Neural cell (in vitro differentiated cells): ENCODE data around the gene IL21R. TPM values are rescaled to one million over a fixed set of nuclear protein-coding genes. Genes with fewer than 3 reads are reported as not detected.

Source experiments
- H2AFZ ChIP-seq: fragments of 200-600, 300-800 bp; sonication (generic), shearing (Covaris generic); 2 replicates; pipeline ENCODE4 v1.6.0; 2014; ENCODE audit warnings: low read depth, mild to moderate bottlenecking, antibody characterized with exemption, low read length, moderate library complexity
- H3F3A ChIP-seq: fragments of 200-600 bp; shearing (Covaris generic); 2 replicates; pipeline ENCODE4 v1.6.1; 2016; ENCODE audit warnings: mild to moderate bottlenecking, moderate library complexity, mixed read lengths, antibody characterized with exemption, low read length; ENCODE audit not compliant: insufficient read depth, poor library complexity, severe bottlenecking
- H3K27ac ChIP-seq: fragments of 200-600, 300-800 bp; sonication (generic), shearing (Covaris generic); 2 replicates; pipeline ENCODE4 v1.5.1; 2014; ENCODE audit warnings: mild to moderate bottlenecking, low read length, moderate library complexity
- H3K27me3 ChIP-seq: fragments of 300-800, 200-600 bp; sonication (generic), shearing (Covaris generic); 2 replicates; pipeline ENCODE4 v1.6.0; 2014; ENCODE audit warnings: mild to moderate bottlenecking, low read depth, low read length, moderate library complexity; ENCODE audit not compliant: insufficient read depth
- H3K36me3 ChIP-seq: fragments of 300-800, 200-600 bp; sonication (generic), shearing (Covaris generic); 2 replicates; pipeline ENCODE4 v1.5.1; 2014; ENCODE audit warnings: mild to moderate bottlenecking, antibody characterized with exemption, low read length, moderate library complexity; ENCODE audit not compliant: insufficient read depth
- H3K4me2 ChIP-seq: fragments of 300-800, 200-600 bp; sonication (generic), shearing (Covaris generic); 2 replicates; pipeline ENCODE4 v1.6.0; 2014; ENCODE audit warnings: mild to moderate bottlenecking, low read length
- H3K4me3 ChIP-seq: fragments of 300-800, 200-600 bp; sonication (generic), shearing (Covaris generic); 2 replicates; pipeline ENCODE4 v1.5.1; 2014; ENCODE audit warnings: mild to moderate bottlenecking, low read length, moderate library complexity
- H3K79me2 ChIP-seq: fragments of 200-600 bp; shearing (Covaris generic); replicated peaks from 2 replicates; pipeline ENCODE4 v1.6.0; 2014; ENCODE audit warnings: mild to moderate bottlenecking, low read length, moderate library complexity; ENCODE audit not compliant: insufficient read depth
- H3K9ac ChIP-seq: fragments of 300-800, 200-600 bp; sonication (generic), shearing (Covaris generic); 2 replicates; pipeline ENCODE4 v1.6.1; 2016; ENCODE audit warnings: mild to moderate bottlenecking, low read length, mixed read lengths
- H3K9me2 ChIP-seq: fragments of 200-600 bp; shearing (Covaris generic); 2 replicates; pipeline ENCODE4 v1.6.1; 2016; ENCODE audit warnings: mild to moderate bottlenecking, low read length, mixed read lengths; ENCODE audit not compliant: insufficient read depth
- H3K9me3 ChIP-seq: fragments of 200-600, 300-800 bp; sonication (generic), shearing (Covaris generic); 2 replicates; pipeline ENCODE4 v1.6.1; 2016; ENCODE audit warnings: mild to moderate bottlenecking, mixed run types, low read length, moderate library complexity, mixed read lengths
- H4K20me1 ChIP-seq: fragments of 200-600 bp; shearing (Covaris generic); 2 replicates; pipeline ENCODE4 v1.6.1; 2016; ENCODE audit warnings: mild to moderate bottlenecking, mixed run types; ENCODE audit not compliant: insufficient read depth
- CTCF ChIP-seq: fragments of 450-650 bp; IDR thresholded peaks from 2 replicates; pipeline ENCODE4 v1.5.1; 2014; ENCODE audit warnings: antibody characterized with exemption, mild to moderate bottlenecking, moderate library complexity; ENCODE audit not compliant: poor library complexity, severe bottlenecking
- EP300 ChIP-seq: fragments of 450-650 bp; conservative IDR thresholded peaks from 2 replicates; pipeline ENCODE4 v1.6.1; 2014; ENCODE audit warnings: antibody characterized with exemption, mild to moderate bottlenecking, moderate library complexity; ENCODE audit not compliant: poor library complexity, severe bottlenecking
- EZH2 ChIP-seq: fragments of 200-600, 300-800 bp; shearing (Covaris generic), sonication (generic); IDR thresholded peaks from 2 replicates; pipeline ENCODE4 v1.6.1; 2014; ENCODE audit warnings: antibody characterized with exemption, low read length, borderline replicate concordance, mild to moderate bottlenecking; ENCODE audit not compliant: insufficient read depth, poor library complexity, severe bottlenecking
- MXI1 ChIP-seq: fragments of 450-650 bp; conservative IDR thresholded peaks from 2 replicates; pipeline ENCODE4 v1.6.1; 2014; ENCODE audit warnings: antibody characterized with exemption, mild to moderate bottlenecking; ENCODE audit not compliant: poor library complexity, severe bottlenecking
- POLR2AphosphoS5 ChIP-seq: IDR thresholded peaks from 2 replicates; pipeline ENCODE4 v1.6.1; 2012
- RAD21 ChIP-seq: fragments of 450-650 bp; conservative IDR thresholded peaks from 2 replicates; pipeline ENCODE4 v1.6.1; 2014; ENCODE audit warnings: antibody characterized with exemption, mild to moderate bottlenecking, moderate library complexity
- REST ChIP-seq: IDR thresholded peaks from 2 replicates; pipeline ENCODE4 v1.6.1; 2012; ENCODE audit warnings: borderline replicate concordance
- SMC3 ChIP-seq: fragments of 450-650 bp; conservative IDR thresholded peaks from 2 replicates; pipeline ENCODE4 v1.6.1; 2014; ENCODE audit warnings: antibody characterized with exemption, mild to moderate bottlenecking, moderate library complexity; ENCODE audit not compliant: poor library complexity
- TAF1 ChIP-seq: IDR thresholded peaks from 2 replicates; pipeline ENCODE4 v1.6.1; 2012; ENCODE audit warnings: low read depth
- polyA plus RNA-seq: library from polyadenylated mRNA; depleted of rRNA; stranded (reverse); fragments of >200 nt; gene quantifications from 2 replicates; pipeline ENCODE4 v1.2.3, GENCODE V29; 2014

Gene IL21R
- polyA plus RNA-seq, 1 donor from 2014 or later, result not detected

- no peaks in the 10 kb centered on the region for H3K79me2 ChIP-seq
- no peak overlapping the region for H3K9ac ChIP-seq
- H3K9me2 ChIP-seq, result no peaks in the 10 kb centered on the region
- no peaks in the 10 kb centered on the region for H3K36me3 ChIP-seq
- no peaks in the 10 kb centered on the region for H3F3A ChIP-seq
- H3K27ac ChIP-seq, result no peak overlapping the region
- no peaks in the 10 kb centered on the region for H4K20me1 ChIP-seq
- no peaks in the 10 kb centered on the region for H3K27me3 ChIP-seq
- no peak overlapping the region for H3K4me3 ChIP-seq
- H2AFZ ChIP-seq, result no peak overlapping the region
- no peak overlapping the region for H3K4me2 ChIP-seq
- no peak for TF ChIP-seq POLR2AphosphoS5
- no peak for TF ChIP-seq MXI1
- no peak for TF ChIP-seq SMC3
- no peak for TF ChIP-seq TAF1
- TF ChIP-seq RAD21, result no peak
- no peak for TF ChIP-seq EP300
- TF ChIP-seq EZH2, result no peak
- no peaks in the 10 kb centered on the region for H3K9me3 ChIP-seq
These were observed 3.8 kb downstream of the IL21R start for GRCh38 chr16:27405546-27406451.

- Histone ChIP-seq H3K9me3 (no peaks in the 10 kb centered on the region), H2AFZ (no peak overlapping the region), H3K27ac (no peak overlapping the region), H3F3A (no peaks in the 10 kb centered on the region), H3K4me3 (no peak overlapping the region), H3K4me2 (no peak overlapping the region), H3K9me2 (no peaks in the 10 kb centered on the region), H3K36me3 (no peaks in the 10 kb centered on the region), H3K79me2 (no peaks in the 10 kb centered on the region), H3K9ac (no peak overlapping the region), H3K27me3 (no peaks in the 10 kb centered on the region), H4K20me1 (no peaks in the 10 kb centered on the region)
- no peak for TF ChIP-seq SMC3
- TF ChIP-seq EP300, result no peak
- no peak for TF ChIP-seq MXI1
- no peak for TF ChIP-seq EZH2
- TF ChIP-seq TAF1, result no peak
- no peak for TF ChIP-seq CTCF
- no peak for TF ChIP-seq RAD21
- no peak for TF ChIP-seq REST
These were observed 4.6 kb downstream of the IL21R start for GRCh38 chr16:27406511-27407128.
